Esophagus muscularis mucosa (tissue), 4 donors: ENCODE results near the gene LGALS1.

Experiments used
- CTCF ChIP-seq, 3 experiments: fragments of 200-600 bp in 2 of 3; fragments of 450-650 bp in 1 of 3; sonication (generic) in 2 of 3; IDR thresholded peaks; one replicate each; pipeline ENCODE4 v1.5.1; 2017 to 2019; ENCODE audit warnings: antibody characterized with exemption in 3 of 3, mild to moderate bottlenecking in 2 of 3, moderate library complexity in 1 of 3
- EP300 ChIP-seq: sonication (generic); formaldehyde crosslinking; IDR thresholded peaks from one replicate; pipeline ENCODE4 v1.6.1; 2017; ENCODE audit warnings: antibody characterized with exemption
- POLR2A ChIP-seq: fragments of 450-650 bp; IDR thresholded peaks from one replicate; pipeline ENCODE4 v1.6.1; 2017; ENCODE audit warnings: antibody characterized with exemption, moderate library complexity, mild to moderate bottlenecking, low read depth
- POLR2AphosphoS5 ChIP-seq, 2 donors: sonication (generic); formaldehyde crosslinking; IDR thresholded peaks; one replicate each; pipeline ENCODE4 v1.6.1; 2017; ENCODE audit warnings: antibody characterized with exemption in 2 of 2

GRCh38 chr22:37627545-37627944 lies 47.9 kb upstream of the LGALS1 start:
- TF ChIP-seq CTCF (IDR thresholded peaks at IDR 0.05) (no peak), POLR2A (no peak), EP300 (no peak), POLR2AphosphoS5 (IDR thresholded peaks at IDR 0.05) (peak in 1 of 2 donors; percentile 8)
